ENCODE results near the gene NUDCD3. TPM values are rescaled to one million over a fixed set of nuclear protein-coding genes. Genes with fewer than 3 reads are reported as not detected.

Gene NUDCD3
- total RNA-seq, 1 donor = 54.3 TPM

- peak overlapping the region; percentile 98 for H3K4me2 ChIP-seq (ENCODE audit: insufficient read depth, low read length)
- H4K20me1 ChIP-seq (ENCODE audit: insufficient read depth, low read length) = peaks cover 10% of the 10 kb centered on the region
- no peak for TF ChIP-seq CTCF (IDR thresholded peaks at IDR 0.05; ENCODE audit: extremely low read depth, low read depth, low read length)
- H3K27me3 ChIP-seq (ENCODE audit: insufficient read depth, low read length) = no peaks in the 10 kb centered on the region
- H3K79me2 ChIP-seq (ENCODE audit: insufficient read depth, low read length) = peaks cover 55% of the 10 kb centered on the region
- peak overlapping the region; percentile 87 for H3K4me3 ChIP-seq (ENCODE audit: insufficient read depth, low read length)
- DNase-seq (ENCODE audit: insufficient read length, low spot score, missing footprints) = no peak
- no peaks in the 10 kb centered on the region for H3K9me3 ChIP-seq (ENCODE audit: low read depth, low read length)
- peak overlapping the region; percentile 95 for H3K27ac ChIP-seq (ENCODE audit: low read depth, low read length)
- peaks cover 11% of the 10 kb centered on the region for H3K4me1 ChIP-seq (ENCODE audit: insufficient read depth, low read length)
- H2AFZ ChIP-seq (ENCODE audit: low read length) = peak overlapping the region; percentile 92
- peaks cover 2% of the 10 kb centered on the region for H3K36me3 ChIP-seq (ENCODE audit: insufficient read depth, low read length)
Observed at GRCh38 chr7:44489955-44490350, 505 bp downstream of the NUDCD3 start.

GRCh38 chr7:44488955-44489354, 1.5 kb downstream of the NUDCD3 start:
- H2AFZ ChIP-seq (ENCODE audit: low read length) = no peak overlapping the region
- DNase-seq (ENCODE audit: insufficient read length, low spot score, missing footprints) = peak; percentile 75
- no peaks in the 10 kb centered on the region for H3K27me3 ChIP-seq (ENCODE audit: insufficient read depth, low read length)
- H3K27ac ChIP-seq (ENCODE audit: low read depth, low read length) = no peak overlapping the region
- H3K4me3 ChIP-seq (ENCODE audit: insufficient read depth, low read length) = peak overlapping the region; percentile 87
- peak overlapping the region; percentile 98 for H3K4me2 ChIP-seq (ENCODE audit: insufficient read depth, low read length)
- peaks cover 12% of the 10 kb centered on the region for H3K36me3 ChIP-seq (ENCODE audit: insufficient read depth, low read length)
- TF ChIP-seq CTCF (IDR thresholded peaks at IDR 0.05; ENCODE audit: extremely low read depth, low read depth, low read length) = no peak
- H3K9me3 ChIP-seq (ENCODE audit: low read depth, low read length) = no peaks in the 10 kb centered on the region
- peaks cover 64% of the 10 kb centered on the region for H3K79me2 ChIP-seq (ENCODE audit: insufficient read depth, low read length)
- H3K4me1 ChIP-seq (ENCODE audit: insufficient read depth, low read length) = peaks cover 11% of the 10 kb centered on the region
- H4K20me1 ChIP-seq (ENCODE audit: insufficient read depth, low read length) = peaks cover 10% of the 10 kb centered on the region

GRCh38 chr7:44486693-44487092, 3.8 kb downstream of the NUDCD3 start:
- peak; percentile 75 for DNase-seq (ENCODE audit: insufficient read length, low spot score, missing footprints)
- Histone ChIP-seq H3K4me2 (ENCODE audit: insufficient read depth, low read length) (no peak overlapping the region), H3K36me3 (ENCODE audit: insufficient read depth, low read length) (peaks cover 27% of the 10 kb centered on the region), H3K79me2 (ENCODE audit: insufficient read depth, low read length) (peaks cover 84% of the 10 kb centered on the region), H3K9me3 (ENCODE audit: low read depth, low read length) (no peaks in the 10 kb centered on the region), H2AFZ (ENCODE audit: low read length) (no peak overlapping the region), H4K20me1 (ENCODE audit: insufficient read depth, low read length) (peaks cover 10% of the 10 kb centered on the region), H3K27ac (ENCODE audit: low read depth, low read length) (no peak overlapping the region), H3K4me1 (ENCODE audit: insufficient read depth, low read length) (peaks cover 11% of the 10 kb centered on the region), H3K4me3 (ENCODE audit: insufficient read depth, low read length) (no peak overlapping the region), H3K27me3 (ENCODE audit: insufficient read depth, low read length) (no peaks in the 10 kb centered on the region)
- no peak for TF ChIP-seq CTCF (IDR thresholded peaks at IDR 0.05; ENCODE audit: extremely low read depth, low read depth, low read length)

GRCh38 chr7:44486001-44486400, 4.5 kb downstream of the NUDCD3 start:
- no peak for TF ChIP-seq CTCF (IDR thresholded peaks at IDR 0.05; ENCODE audit: extremely low read depth, low read depth, low read length)
- no peak overlapping the region for H3K27ac ChIP-seq (ENCODE audit: low read depth, low read length)
- no peak overlapping the region for H2AFZ ChIP-seq (ENCODE audit: low read length)
- H3K27me3 ChIP-seq (ENCODE audit: insufficient read depth, low read length) = no peaks in the 10 kb centered on the region
- no peak overlapping the region for H3K4me2 ChIP-seq (ENCODE audit: insufficient read depth, low read length)
- H3K9me3 ChIP-seq (ENCODE audit: low read depth, low read length) = no peaks in the 10 kb centered on the region
- H3K79me2 ChIP-seq (ENCODE audit: insufficient read depth, low read length) = peaks cover 90% of the 10 kb centered on the region
- no peak for DNase-seq (ENCODE audit: insufficient read length, low spot score, missing footprints)
- no peak overlapping the region for H3K4me3 ChIP-seq (ENCODE audit: insufficient read depth, low read length)
- H3K36me3 ChIP-seq (ENCODE audit: insufficient read depth, low read length) = peaks cover 34% of the 10 kb centered on the region
- H3K4me1 ChIP-seq (ENCODE audit: insufficient read depth, low read length) = peaks cover 11% of the 10 kb centered on the region
- peaks cover 10% of the 10 kb centered on the region for H4K20me1 ChIP-seq (ENCODE audit: insufficient read depth, low read length)
